Esophagus muscularis mucosa (tissue), 4 donors: Measurements from ENCODE around the gene CDC42SE2.

Source experiments
- EP300 ChIP-seq: sonication (generic); formaldehyde crosslinking; IDR thresholded peaks from one replicate; pipeline ENCODE4 v1.6.1; 2017; ENCODE audit warnings: antibody characterized with exemption
- POLR2AphosphoS5 ChIP-seq, 2 donors: sonication (generic); formaldehyde crosslinking; IDR thresholded peaks; one replicate each; pipeline ENCODE4 v1.6.1; 2017; ENCODE audit warnings: antibody characterized with exemption in 2 of 2
- TF ChIP-seq, protein P1 (sequence below), 3 experiments: fragments of 200-600 bp in 2 of 3; fragments of 450-650 bp in 1 of 3; sonication (generic) in 2 of 3; IDR thresholded peaks; one replicate each; pipeline ENCODE4 v1.5.1; 2017 to 2019; ENCODE audit warnings: antibody characterized with exemption in 3 of 3, mild to moderate bottlenecking in 2 of 3, moderate library complexity in 1 of 3

DNA sequence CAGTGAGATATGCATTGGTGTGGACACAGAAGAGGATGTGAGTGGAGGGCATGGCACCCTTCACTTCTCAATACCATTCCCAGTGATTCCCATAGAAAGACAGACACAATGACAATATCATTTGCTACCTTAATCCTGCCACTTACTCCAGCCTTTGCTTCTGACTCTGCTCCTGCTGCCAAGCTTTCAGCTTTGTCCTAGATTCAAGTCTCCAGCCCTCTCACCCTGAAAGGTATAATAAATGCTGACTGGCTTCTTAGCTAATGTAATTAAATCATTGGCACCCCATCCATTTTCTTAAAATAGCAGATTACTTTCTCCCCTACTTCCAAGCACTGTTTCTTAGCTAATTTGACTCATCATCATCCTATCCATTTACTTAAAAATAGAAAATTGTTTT lies 41.1 kb upstream of the CDC42SE2 start:
- no peak for TF ChIP-seq POLR2AphosphoS5 (IDR thresholded peaks at IDR 0.05)
- TF ChIP-seq, protein P1, sequence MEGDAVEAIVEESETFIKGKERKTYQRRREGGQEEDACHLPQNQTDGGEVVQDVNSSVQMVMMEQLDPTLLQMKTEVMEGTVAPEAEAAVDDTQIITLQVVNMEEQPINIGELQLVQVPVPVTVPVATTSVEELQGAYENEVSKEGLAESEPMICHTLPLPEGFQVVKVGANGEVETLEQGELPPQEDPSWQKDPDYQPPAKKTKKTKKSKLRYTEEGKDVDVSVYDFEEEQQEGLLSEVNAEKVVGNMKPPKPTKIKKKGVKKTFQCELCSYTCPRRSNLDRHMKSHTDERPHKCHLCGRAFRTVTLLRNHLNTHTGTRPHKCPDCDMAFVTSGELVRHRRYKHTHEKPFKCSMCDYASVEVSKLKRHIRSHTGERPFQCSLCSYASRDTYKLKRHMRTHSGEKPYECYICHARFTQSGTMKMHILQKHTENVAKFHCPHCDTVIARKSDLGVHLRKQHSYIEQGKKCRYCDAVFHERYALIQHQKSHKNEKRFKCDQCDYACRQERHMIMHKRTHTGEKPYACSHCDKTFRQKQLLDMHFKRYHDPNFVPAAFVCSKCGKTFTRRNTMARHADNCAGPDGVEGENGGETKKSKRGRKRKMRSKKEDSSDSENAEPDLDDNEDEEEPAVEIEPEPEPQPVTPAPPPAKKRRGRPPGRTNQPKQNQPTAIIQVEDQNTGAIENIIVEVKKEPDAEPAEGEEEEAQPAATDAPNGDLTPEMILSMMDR (IDR thresholded peaks at IDR 0.05): no peak
- TF ChIP-seq EP300: no peak
